ENCODE results near the gene POLH.

Gene POLH

GRCh38 chr6:43621078-43621835 is 45.3 kb downstream of the POLH start:
- TF ChIP-seq ZFX (IDR thresholded peaks at IDR 0.05; ENCODE audit: borderline replicate concordance) (no peak), CTCF (IDR thresholded peaks at IDR 0.05) (no peak)
- H3K27ac ChIP-seq: no peak overlapping the region

DNA sequence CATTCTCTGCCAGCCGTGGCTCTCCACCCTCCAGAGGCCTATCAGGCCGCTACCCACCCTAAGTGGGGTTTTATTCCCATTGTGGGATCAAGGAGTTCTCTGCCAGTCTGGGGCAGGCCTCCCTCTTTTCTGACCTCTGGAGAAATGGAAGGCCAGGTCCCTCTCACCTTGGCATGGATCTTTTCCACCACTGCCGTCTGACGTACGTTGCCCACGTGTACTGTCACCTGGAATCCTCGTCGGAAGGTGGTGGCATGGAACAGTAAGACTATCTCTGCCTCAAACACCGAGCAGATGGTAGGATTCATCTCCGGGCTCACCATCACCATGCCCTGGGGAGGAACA is 45.8 kb downstream of the POLH start:
- no peak overlapping the region for H3K27ac ChIP-seq
- TF ChIP-seq CTCF (IDR thresholded peaks at IDR 0.05): no peak
- TF ChIP-seq ZFX (IDR thresholded peaks at IDR 0.05; ENCODE audit: borderline replicate concordance): no peak

GRCh38 chr6:43622541-43622940 is 46.6 kb downstream of the POLH start:
- TF ChIP-seq CTCF (IDR thresholded peaks at IDR 0.05) (no peak), ZFX (IDR thresholded peaks at IDR 0.05; ENCODE audit: borderline replicate concordance) (no peak)
- no peak overlapping the region for H3K27ac ChIP-seq

DNA sequence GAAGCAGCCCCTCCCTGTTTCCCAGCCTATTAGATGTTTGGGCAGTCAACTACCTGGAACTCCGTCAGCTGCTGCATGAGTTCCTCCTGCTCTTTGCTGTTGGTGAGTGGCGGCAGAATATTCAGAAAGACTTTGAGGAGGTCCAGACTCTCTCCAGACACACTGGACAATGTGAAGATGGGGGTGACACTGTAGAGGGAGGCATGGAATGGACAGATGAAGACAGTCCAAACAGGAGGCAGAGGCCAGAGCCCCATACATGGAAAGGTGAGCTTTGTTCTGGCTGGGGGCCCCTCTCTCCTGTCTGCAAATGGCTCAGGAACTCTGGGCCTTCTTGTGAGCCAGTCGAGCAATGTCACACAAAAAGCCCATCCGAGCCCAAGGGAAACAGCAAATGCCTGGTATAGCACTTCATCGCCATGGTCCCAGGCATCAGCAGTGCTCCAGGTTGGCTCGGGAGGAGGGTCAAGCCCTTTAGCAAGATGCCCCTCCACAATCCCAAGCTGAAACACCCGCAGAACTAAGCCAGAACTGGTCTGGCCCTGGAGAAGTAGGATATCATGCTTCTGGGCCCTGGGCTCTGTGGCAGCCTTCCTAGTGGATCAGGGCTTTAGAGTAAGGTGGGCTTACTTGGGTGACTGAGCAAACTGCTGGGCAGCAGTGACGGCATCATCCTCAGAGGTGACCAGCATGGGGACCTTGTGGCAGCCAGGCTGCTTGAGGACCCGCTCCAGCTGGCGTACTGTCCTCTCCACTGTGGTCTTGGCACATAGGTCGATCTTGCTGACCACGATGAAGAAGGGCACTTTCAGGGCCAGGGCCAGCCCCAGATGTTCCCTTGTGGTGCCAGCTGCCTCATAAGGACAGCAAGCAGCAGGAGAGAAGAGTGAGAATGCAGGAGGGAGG is 48.1 kb downstream of the POLH start:
- TF ChIP-seq CTCF (IDR thresholded peaks at IDR 0.05): no peak
- no peak for TF ChIP-seq ZFX (IDR thresholded peaks at IDR 0.05; ENCODE audit: borderline replicate concordance)
- H3K27ac ChIP-seq: no peak overlapping the region

GRCh38 chr6:43624786-43625288 is 48.9 kb downstream of the POLH start:
- TF ChIP-seq CTCF (IDR thresholded peaks at IDR 0.05) (no peak), ZFX (IDR thresholded peaks at IDR 0.05; ENCODE audit: borderline replicate concordance) (no peak)
- no peak overlapping the region for H3K27ac ChIP-seq

DNA sequence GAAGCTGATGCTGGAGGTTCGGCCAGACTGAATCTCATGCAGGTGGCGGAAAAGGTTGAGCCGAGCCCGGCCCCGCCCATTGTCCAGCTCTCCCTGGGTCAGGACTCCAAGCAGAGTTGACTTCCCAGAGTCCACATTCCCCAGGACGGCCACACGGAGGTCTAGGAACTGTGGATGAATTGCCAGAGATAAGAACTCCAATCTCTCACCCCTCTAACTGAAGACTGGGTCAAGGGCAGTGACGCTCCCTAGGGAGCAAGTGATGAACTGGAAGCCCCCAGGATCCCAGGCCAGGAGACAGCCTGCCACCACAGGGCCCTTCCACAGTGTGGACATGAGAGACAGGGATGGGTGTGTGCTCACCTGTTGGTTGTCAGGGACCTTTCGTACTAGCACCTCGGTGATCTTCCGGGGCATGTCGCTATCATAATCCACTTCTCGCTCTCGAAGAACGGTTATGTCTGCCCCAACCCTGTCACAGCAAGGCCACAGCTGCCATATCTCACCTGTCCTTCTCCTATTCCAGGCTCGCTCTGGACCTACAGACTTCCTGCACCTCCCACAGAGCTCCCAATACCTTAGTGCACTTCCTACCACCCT is 49.5 kb downstream of the POLH start:
- TF ChIP-seq ZFX (IDR thresholded peaks at IDR 0.05; ENCODE audit: borderline replicate concordance) (no peak), CTCF (IDR thresholded peaks at IDR 0.05) (no peak)
- no peak overlapping the region for H3K27ac ChIP-seq

Data from 22Rv1 (cell line).